SU-DHL-6 (cell line): ENCODE data around the gene COL27A1.

Experiments used
- H2AFZ ChIP-seq: fragments of 200-600 bp; sonication (generic); 2 replicates; pipeline ENCODE4 v1.6.1; 2014; ENCODE audit warnings: low read depth, mild to moderate bottlenecking, moderate library complexity, mixed read lengths, antibody characterized with exemption, low read length; ENCODE audit not compliant: severe bottlenecking
- H3F3A ChIP-seq: fragments of 200-600 bp; shearing (Covaris generic); 2 replicates; pipeline ENCODE4 v1.6.0; 2016; ENCODE audit warnings: antibody characterized with exemption, mild to moderate bottlenecking; ENCODE audit not compliant: insufficient read depth
- H3K27ac ChIP-seq: fragments of 200-600 bp; sonication (generic); 2 replicates; pipeline ENCODE4 v1.5.1; 2016; ENCODE audit warnings: low read depth, mild to moderate bottlenecking, low read length, moderate library complexity, mixed read lengths
- H3K27me3 ChIP-seq: fragments of 200-600 bp; sonication (generic), shearing (Covaris generic); 2 replicates; pipeline ENCODE4 v1.6.0; 2014; ENCODE audit warnings: mild to moderate bottlenecking, low read length
- H3K36me3 ChIP-seq: fragments of 200-600 bp; sonication (generic); 2 replicates; pipeline ENCODE4 v1.6.1; 2014; ENCODE audit warnings: mild to moderate bottlenecking, low read length, mixed read lengths
- H3K4me2 ChIP-seq: fragments of 300-600, 200-600 bp; shearing (Covaris generic), sonication (generic); 2 replicates; pipeline ENCODE4 v1.6.0; 2014; ENCODE audit warnings: low read length, low read depth, mild to moderate bottlenecking; ENCODE audit not compliant: poor library complexity, severe bottlenecking
- H3K4me3 ChIP-seq: fragments of 200-600 bp; sonication (generic); 2 replicates; pipeline ENCODE4 v1.5.1; 2014; ENCODE audit warnings: antibody characterized with exemption, low read length, mild to moderate bottlenecking, mixed read lengths; ENCODE audit not compliant: insufficient read depth, poor library complexity, severe bottlenecking
- H3K79me2 ChIP-seq: fragments of 200-600 bp; sonication (generic); 2 replicates; pipeline ENCODE4 v1.6.1; 2014; ENCODE audit warnings: mild to moderate bottlenecking, low read length, moderate library complexity; ENCODE audit not compliant: insufficient read depth
- H3K9ac ChIP-seq: fragments of 200-600 bp; sonication (generic); 2 replicates; pipeline ENCODE4 v1.7.0; 2014; ENCODE audit warnings: mild to moderate bottlenecking, low read length
- H3K9me2 ChIP-seq: fragments of 200-600 bp; sonication (generic); replicated peaks from 2 replicates; pipeline ENCODE4 v1.6.1; 2014; ENCODE audit warnings: low read length; ENCODE audit not compliant: insufficient read depth
- H3K9me3 ChIP-seq: fragments of 200-600 bp; sonication (generic); 2 replicates; pipeline ENCODE4 v1.6.1; 2014; ENCODE audit warnings: low read length, mixed read lengths; ENCODE audit not compliant: insufficient read depth
- H4K20me1 ChIP-seq: fragments of 200-600 bp; sonication (generic); 2 replicates; pipeline ENCODE4 v1.6.1; 2014; ENCODE audit warnings: low read depth, mild to moderate bottlenecking, antibody characterized with exemption, low read length, moderate library complexity, mixed read lengths
- EZH2phosphoT487 ChIP-seq: fragments of 200-600 bp; sonication (generic), shearing (Covaris generic); conservative IDR thresholded peaks from 2 replicates; pipeline ENCODE4 v1.6.1; 2018; ENCODE audit warnings: mild to moderate bottlenecking, antibody characterized with exemption, low read length, moderate library complexity, mixed read lengths
- TF ChIP-seq, protein P1 (sequence below): fragments of 200-600 bp; sonication (generic); IDR thresholded peaks from one replicate; pipeline ENCODE4 v1.5.1; 2017; ENCODE audit warnings: antibody characterized with exemption, mild to moderate bottlenecking, low read length, moderate library complexity; ENCODE audit not compliant: insufficient read depth, poor library complexity, severe bottlenecking

Gene COL27A1

DNA sequence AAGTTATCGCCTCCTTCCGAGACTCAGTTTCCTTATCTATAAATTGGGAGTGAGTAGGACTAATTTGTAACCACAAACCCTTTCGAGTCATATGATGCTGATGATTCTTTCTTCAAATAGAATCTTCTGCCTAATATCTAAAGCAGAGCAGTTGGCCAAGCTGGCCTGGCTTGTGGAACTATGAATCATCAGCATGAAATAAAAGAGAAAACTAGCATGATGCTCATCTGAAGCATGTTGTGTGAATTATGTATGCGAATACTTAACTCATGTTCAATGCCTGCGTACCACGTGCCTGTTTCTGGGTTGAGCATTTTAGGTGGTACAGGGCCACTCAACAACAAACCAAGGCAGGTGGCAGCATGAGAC is 152.5 kb downstream of the COL27A1 start:
- TF ChIP-seq, protein P1, sequence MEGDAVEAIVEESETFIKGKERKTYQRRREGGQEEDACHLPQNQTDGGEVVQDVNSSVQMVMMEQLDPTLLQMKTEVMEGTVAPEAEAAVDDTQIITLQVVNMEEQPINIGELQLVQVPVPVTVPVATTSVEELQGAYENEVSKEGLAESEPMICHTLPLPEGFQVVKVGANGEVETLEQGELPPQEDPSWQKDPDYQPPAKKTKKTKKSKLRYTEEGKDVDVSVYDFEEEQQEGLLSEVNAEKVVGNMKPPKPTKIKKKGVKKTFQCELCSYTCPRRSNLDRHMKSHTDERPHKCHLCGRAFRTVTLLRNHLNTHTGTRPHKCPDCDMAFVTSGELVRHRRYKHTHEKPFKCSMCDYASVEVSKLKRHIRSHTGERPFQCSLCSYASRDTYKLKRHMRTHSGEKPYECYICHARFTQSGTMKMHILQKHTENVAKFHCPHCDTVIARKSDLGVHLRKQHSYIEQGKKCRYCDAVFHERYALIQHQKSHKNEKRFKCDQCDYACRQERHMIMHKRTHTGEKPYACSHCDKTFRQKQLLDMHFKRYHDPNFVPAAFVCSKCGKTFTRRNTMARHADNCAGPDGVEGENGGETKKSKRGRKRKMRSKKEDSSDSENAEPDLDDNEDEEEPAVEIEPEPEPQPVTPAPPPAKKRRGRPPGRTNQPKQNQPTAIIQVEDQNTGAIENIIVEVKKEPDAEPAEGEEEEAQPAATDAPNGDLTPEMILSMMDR, result no peak
- no peak for TF ChIP-seq EZH2phosphoT487
- H3F3A ChIP-seq, result no peaks in the 10 kb centered on the region
- no peaks in the 10 kb centered on the region for H3K36me3 ChIP-seq
- no peak overlapping the region for H2AFZ ChIP-seq
- H3K9me3 ChIP-seq, result no peaks in the 10 kb centered on the region
- H3K27ac ChIP-seq, result no peak overlapping the region
- H3K9me2 ChIP-seq, result no peaks in the 10 kb centered on the region
- no peaks in the 10 kb centered on the region for H4K20me1 ChIP-seq
- H3K9ac ChIP-seq, result no peak overlapping the region
- no peak overlapping the region for H3K4me2 ChIP-seq
- H3K79me2 ChIP-seq, result no peaks in the 10 kb centered on the region
- no peaks in the 10 kb centered on the region for H3K27me3 ChIP-seq
- no peak overlapping the region for H3K4me3 ChIP-seq

DNA sequence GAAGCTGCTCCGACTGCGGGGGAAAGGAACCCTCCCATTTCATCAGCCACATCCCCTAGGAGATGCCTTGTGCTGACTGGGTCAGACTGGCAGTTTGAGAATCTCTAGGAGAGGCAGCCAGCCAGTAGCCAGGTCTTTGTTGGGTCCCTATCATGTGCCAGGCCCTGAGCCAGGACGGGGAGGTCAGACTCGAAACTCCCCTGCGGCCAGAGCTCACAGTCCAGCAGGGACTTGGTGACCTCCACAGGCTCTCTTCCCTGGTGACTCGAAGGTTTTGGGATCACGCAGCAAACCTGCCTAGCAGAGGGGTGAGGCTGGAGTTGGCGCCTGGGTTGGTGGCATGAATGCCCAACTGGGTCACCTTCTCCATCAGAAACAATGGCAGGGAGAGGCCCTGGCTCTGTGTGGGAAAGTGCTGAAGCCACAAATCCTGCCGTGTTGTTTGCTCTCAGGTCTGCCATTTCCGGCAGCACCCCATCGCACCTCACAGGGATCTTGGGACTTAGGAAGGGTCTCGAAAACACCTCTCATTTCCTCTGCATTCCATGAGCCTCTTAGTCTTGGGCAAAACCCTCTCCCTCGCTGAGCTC is 153.1 kb downstream of the COL27A1 start:
- H2AFZ ChIP-seq, result no peak overlapping the region
- no peaks in the 10 kb centered on the region for H3K9me2 ChIP-seq
- H3K9ac ChIP-seq, result no peak overlapping the region
- H3K9me3 ChIP-seq, result no peaks in the 10 kb centered on the region
- H3K36me3 ChIP-seq, result no peaks in the 10 kb centered on the region
- H3K79me2 ChIP-seq, result no peaks in the 10 kb centered on the region
- no peaks in the 10 kb centered on the region for H3K27me3 ChIP-seq
- no peaks in the 10 kb centered on the region for H4K20me1 ChIP-seq
- no peak for TF ChIP-seq EZH2phosphoT487
- TF ChIP-seq, protein P1, result no peak
- no peak overlapping the region for H3K4me2 ChIP-seq
- H3K27ac ChIP-seq, result no peak overlapping the region
- no peak overlapping the region for H3K4me3 ChIP-seq
- H3F3A ChIP-seq, result no peaks in the 10 kb centered on the region

DNA sequence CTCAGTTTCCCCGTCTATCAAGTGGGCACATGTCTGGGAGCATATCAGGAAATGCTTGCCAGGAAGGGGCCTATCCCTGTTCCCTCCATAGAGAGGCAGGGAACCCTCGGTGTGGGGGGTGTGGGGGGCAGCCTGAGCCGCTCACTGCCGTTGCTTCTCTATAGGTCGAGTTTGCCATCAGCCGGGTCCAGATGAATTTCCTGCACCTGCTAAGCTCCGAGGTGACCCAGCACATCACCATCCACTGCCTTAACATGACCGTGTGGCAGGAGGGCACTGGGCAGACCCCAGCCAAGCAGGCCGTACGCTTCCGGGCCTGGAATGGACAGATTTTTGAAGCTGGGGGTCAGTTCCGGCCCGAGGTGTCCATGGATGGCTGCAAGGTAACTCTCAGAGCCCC is 153.8 kb downstream of the COL27A1 start:
- Histone ChIP-seq H3F3A (no peaks in the 10 kb centered on the region), H3K27me3 (no peaks in the 10 kb centered on the region), H4K20me1 (no peaks in the 10 kb centered on the region), H3K9ac (no peak overlapping the region), H3K79me2 (no peaks in the 10 kb centered on the region), H3K36me3 (no peaks in the 10 kb centered on the region), H3K9me2 (no peaks in the 10 kb centered on the region), H3K4me3 (no peak overlapping the region), H3K9me3 (no peaks in the 10 kb centered on the region), H2AFZ (no peak overlapping the region), H3K4me2 (no peak overlapping the region), H3K27ac (no peak overlapping the region)
- no peak for TF ChIP-seq EZH2phosphoT487
- TF ChIP-seq, protein P1, result no peak
